ENCODE data around the gene CCDC33.

DNA sequence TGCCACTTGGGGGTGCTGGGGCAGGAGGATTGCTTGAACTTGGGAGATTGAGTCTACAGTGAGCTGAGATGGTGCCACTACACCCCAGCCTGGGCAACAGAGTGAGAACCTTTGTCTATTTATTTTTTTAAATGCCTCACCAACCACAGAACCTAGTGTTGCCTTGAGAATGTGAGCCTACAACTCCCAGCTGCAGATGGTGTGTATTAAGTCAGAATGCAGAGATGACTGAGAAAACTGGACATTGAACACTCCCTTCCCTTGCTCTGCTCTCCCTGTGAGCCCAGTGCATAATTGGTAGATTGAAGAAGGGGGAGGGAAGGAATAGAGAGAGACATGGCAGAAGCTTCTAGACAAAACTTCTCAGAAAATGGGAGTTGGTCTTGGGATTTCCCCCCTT lies 53.5 kb downstream of the CCDC33 start:
- TF ChIP-seq, protein P1, sequence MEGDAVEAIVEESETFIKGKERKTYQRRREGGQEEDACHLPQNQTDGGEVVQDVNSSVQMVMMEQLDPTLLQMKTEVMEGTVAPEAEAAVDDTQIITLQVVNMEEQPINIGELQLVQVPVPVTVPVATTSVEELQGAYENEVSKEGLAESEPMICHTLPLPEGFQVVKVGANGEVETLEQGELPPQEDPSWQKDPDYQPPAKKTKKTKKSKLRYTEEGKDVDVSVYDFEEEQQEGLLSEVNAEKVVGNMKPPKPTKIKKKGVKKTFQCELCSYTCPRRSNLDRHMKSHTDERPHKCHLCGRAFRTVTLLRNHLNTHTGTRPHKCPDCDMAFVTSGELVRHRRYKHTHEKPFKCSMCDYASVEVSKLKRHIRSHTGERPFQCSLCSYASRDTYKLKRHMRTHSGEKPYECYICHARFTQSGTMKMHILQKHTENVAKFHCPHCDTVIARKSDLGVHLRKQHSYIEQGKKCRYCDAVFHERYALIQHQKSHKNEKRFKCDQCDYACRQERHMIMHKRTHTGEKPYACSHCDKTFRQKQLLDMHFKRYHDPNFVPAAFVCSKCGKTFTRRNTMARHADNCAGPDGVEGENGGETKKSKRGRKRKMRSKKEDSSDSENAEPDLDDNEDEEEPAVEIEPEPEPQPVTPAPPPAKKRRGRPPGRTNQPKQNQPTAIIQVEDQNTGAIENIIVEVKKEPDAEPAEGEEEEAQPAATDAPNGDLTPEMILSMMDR (IDR thresholded peaks at IDR 0.05; ENCODE audit: extremely low read depth in 1 of 2, insufficient read depth in 1 of 2, low read depth in 1 of 2, low read length in 2 of 2) = no peak
- TF ChIP-seq POLR2A (IDR thresholded peaks at IDR 0.05; ENCODE audit: low read depth, low read length) (no peak), MYC (IDR thresholded peaks at IDR 0.05; ENCODE audit: low read depth, low read length) (no peak), POLR2AphosphoS5 (IDR thresholded peaks at IDR 0.05; ENCODE audit: insufficient read depth, low read depth, low read length) (no peak), EZH2 (IDR thresholded peaks at IDR 0.05; ENCODE audit: borderline replicate concordance, low read depth, low read length, severe bottlenecking) (no peak), FOS (IDR thresholded peaks at IDR 0.05; ENCODE audit: borderline replicate concordance, insufficient read depth, low read length) (no peak)
- TF ChIP-seq, protein P2, sequence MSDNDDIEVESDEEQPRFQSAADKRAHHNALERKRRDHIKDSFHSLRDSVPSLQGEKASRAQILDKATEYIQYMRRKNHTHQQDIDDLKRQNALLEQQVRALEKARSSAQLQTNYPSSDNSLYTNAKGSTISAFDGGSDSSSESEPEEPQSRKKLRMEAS (IDR thresholded peaks at IDR 0.05; ENCODE audit: insufficient read depth, insufficient read length) = no peak

All from endothelial cell of umbilical vein (primary cell).